Stromal cell of bone marrow (primary cell): ENCODE results near the gene HPF1.
"Not testable (repeated sequence)": the region's sequence is repeated elsewhere in the genome, so short reads cannot be mapped to it uniquely, and the experiment has no call there.

Experiments used
- DNase-seq: peaks from one replicate; pipeline ENCODE4 v3.0.0-alpha.2; 2012; ENCODE audit warnings: low read depth

Gene HPF1

GRCh38 chr4:169738604-169739003, 19.1 kb downstream of the HPF1 start:
- DNase-seq: not testable (repeated sequence)

GRCh38 chr4:169730564-169730963, 27.2 kb downstream of the HPF1 start:
- no peak for DNase-seq

- DNase-seq: no peak
Measured at GRCh38 chr4:169727616-169728015, 30.1 kb downstream of the HPF1 start.

- no peak for DNase-seq
Measured at GRCh38 chr4:169724260-169724659, 33.5 kb downstream of the HPF1 start.

- no peak for DNase-seq
Measured at GRCh38 chr4:169723207-169723965, 34.4 kb downstream of the HPF1 start.

- DNase-seq: no peak
Measured at GRCh38 chr4:169720529-169720928, 37.2 kb downstream of the HPF1 start.

- DNase-seq: peak; percentile 21
Measured at GRCh38 chr4:169716677-169717076, 41.1 kb downstream of the HPF1 start.

GRCh38 chr4:169715826-169716225, 41.9 kb downstream of the HPF1 start:
- peak; percentile 21 for DNase-seq

- DNase-seq: peak; percentile 28
Measured at GRCh38 chr4:169707958-169708643, 49.6 kb downstream of the HPF1 start.

- no peak for DNase-seq
Measured at GRCh38 chr4:169698331-169698730, 59.4 kb downstream of the HPF1 start.

GRCh38 chr4:169690787-169691186, 67.0 kb downstream of the HPF1 start:
- DNase-seq: no peak

GRCh38 chr4:169689681-169690080, 68.1 kb downstream of the HPF1 start:
- DNase-seq: no peak

GRCh38 chr4:169682372-169683047, 75.2 kb downstream of the HPF1 start:
- no peak for DNase-seq
